CD1c-positive myeloid dendritic cell (primary cell): ENCODE data around the gene TNRC6A.
"Not testable (repeated sequence)": the region's sequence is repeated elsewhere in the genome, so short reads cannot be mapped to it uniquely, and the experiment has no call there.

ENCODE experiments used
- DNase-seq: peaks from one replicate; pipeline ENCODE4 v3.0.0-alpha.2; 2016; ENCODE audit errors: extremely low spot score

Gene TNRC6A

DNA sequence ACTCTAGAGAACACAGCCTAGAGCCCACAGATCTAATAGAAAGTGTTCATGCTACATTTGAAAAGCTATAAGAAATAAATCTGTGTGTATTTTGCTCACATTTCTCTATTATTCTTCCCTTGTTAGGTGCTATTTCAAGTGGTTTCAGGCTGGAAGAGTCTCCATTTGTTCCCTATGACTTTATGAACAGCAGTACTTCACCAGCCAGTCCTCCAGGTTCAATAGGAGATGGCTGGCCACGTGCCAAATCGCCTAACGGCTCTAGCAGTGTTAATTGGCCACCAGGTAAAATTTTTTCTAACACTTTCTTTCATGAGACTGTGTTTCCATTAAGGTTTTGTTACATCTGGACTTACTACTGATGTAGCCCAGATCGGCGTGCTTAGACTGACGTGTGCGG is 85.6 kb downstream of the TNRC6A start:
- DNase-seq, result no peak

DNA sequence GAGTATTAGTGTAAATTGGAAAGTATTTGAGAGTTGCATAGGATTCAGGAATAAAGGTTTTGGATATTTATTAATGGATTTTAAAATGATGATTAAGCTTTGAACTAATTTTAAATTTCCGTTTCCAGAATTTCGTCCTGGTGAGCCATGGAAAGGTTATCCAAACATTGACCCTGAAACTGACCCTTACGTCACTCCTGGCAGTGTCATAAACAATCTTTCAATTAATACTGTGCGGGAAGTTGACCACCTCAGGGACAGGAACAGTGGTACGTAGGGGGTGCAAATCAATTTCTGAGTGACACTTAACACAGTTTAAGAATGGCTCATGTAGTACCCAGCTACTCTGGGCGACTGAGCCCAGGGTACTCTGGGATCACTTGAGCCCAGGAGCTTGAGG is 87.2 kb downstream of the TNRC6A start:
- no peak for DNase-seq

DNA sequence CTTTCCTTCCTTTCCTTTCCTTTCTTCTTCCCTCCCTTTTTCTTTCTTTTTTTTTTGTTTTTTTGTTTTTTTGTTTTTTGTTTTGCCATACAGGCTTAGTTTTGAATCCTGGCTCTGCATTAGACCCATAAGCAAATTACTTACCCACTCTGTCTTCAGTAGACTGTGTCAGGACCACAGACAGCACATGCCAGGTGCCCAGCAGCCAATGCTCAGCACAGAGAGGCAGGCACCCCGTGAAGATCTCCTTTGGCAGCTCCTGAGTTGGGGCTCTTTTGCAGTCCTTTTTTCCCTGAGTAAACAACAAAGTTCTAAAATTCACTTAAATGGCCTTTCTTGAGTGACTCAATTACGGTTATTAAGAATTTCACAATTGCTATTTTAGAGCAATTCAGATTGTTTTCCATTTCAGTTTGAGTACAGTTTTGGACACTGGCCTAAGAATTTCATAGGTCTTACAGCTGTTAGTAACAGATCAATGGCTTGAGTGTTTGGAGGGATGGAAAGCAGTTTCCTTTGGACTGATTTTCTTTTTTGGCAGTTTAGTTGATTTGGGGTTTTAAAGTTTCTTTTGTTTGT is 90.1 kb downstream of the TNRC6A start:
- no peak for DNase-seq

DNA sequence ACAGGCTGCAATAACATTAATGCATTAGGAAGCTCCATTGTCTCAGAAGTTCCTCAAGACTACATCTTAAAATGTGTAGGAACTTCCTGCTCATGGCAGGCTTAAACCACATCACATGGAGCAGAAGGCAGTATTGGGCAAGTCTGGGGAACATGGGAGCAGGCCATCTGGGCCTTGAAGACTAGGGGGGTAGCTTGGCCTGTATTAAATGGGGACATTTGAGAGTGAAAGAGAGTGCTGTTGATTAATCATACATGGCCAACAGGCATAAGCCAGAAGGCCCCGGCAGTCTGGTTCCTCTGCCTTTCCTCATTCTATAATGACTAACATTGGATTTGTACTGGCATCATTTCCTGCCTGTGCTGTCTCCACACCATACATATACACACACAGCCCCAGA is 91.1 kb downstream of the TNRC6A start:
- DNase-seq, result no peak

DNA sequence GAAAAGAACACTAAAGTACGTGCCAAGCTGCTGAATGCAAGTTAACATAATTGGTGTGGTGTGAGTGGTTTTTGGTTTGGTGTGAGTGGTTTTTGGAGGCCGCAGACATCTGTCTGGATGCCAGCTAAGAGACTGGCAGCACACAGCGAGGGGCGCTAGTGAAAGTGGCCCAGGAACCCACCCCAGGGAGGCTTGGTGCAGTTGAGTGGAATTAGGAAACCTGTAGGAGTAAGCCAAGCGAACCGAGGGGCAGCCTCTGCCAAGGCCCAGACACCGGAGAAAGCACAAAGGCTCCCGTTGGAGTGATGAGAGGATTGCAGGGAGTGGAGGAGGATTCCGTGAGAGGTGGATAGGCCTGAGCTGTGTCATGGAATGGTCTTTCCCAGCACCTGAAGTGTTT is 91.7 kb downstream of the TNRC6A start:
- no peak for DNase-seq

DNA sequence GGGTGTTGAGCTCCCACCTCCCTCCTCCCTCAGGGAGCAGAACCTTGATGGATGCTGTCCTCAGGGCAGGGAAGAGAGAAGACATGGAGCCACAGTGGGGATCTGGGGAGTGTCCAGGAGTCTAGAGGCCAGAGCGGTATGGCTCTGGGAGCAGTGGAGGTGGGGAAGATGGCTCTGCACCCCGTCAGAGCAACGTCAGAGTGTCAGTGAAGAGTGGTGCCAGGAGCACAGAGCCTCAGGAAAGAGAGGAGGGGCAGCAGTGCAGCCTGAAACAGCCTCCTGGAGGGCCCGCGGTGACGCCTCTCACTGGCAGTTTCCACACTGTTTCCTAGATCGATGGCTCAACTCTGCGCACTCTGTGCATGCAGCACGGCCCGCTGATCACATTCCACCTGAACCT is 93.1 kb downstream of the TNRC6A start:
- no peak for DNase-seq

DNA sequence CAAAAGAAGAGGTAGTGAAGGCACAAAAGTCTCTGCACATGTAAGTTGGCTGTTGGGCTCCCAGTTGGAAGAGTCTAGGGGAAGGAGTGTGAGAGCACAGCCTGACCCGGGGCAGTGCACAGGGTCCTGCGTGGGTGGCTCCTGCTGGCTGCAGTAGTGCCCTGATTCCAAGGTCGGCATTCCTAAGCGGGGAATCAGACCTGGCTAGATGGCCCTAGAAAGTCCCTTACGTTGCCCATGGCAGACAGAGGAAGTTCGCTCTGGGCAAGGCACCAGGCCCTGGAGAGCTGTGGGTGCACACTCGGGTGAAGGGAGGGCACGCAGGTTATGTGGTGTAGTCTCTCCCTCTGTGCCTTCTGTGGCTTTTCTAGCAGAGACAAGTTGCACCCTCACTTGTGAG is 93.5 kb downstream of the TNRC6A start:
- DNase-seq, result no peak

DNA sequence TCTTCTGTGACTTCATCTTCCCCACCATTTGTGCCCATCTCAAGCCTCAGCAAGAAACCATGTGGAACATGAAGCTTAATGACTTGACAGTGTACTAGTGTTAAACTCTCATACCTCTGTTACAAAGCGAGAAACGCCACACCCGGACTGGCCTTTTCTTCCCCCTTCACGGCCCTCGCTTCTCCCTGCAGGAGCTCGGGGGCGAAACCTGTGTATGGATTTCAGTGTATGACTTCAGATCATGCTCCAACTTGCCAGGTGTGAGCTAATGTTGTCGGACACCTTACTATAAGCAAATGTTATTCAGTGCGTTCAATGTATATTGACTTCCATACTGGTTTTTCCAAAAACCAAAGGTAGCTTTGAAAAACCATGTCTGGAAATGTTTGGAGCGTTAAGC is 96.2 kb downstream of the TNRC6A start:
- no peak for DNase-seq

DNA sequence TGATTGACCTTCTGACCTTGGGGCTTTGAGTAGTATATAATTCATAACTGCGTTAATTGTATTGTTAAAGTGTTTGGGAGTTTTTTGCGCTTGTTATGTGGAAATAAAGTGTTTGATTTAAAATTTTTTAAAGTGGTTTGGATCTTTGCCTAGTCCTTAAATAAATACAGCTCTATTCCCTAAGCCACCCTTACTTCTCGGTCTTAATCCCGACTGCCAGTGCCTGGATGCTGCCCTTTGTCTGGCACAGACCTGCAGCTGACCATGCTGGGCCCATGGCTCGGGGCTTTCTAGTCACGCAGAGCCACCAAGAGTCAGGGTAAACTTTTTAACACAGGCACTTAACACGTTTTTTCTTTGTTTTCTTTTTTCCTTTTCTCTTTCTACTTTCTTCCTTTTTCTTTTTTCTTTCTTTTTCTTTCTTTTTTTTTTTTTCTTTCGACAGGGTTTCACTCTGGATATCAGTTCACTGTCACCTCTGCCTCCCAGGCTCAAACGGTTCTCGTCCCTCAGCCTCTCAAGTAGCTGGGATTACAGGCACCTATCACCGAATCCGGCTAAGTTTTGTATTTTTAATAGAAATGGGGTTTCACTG is 96.7 kb downstream of the TNRC6A start:
- no peak for DNase-seq

DNA sequence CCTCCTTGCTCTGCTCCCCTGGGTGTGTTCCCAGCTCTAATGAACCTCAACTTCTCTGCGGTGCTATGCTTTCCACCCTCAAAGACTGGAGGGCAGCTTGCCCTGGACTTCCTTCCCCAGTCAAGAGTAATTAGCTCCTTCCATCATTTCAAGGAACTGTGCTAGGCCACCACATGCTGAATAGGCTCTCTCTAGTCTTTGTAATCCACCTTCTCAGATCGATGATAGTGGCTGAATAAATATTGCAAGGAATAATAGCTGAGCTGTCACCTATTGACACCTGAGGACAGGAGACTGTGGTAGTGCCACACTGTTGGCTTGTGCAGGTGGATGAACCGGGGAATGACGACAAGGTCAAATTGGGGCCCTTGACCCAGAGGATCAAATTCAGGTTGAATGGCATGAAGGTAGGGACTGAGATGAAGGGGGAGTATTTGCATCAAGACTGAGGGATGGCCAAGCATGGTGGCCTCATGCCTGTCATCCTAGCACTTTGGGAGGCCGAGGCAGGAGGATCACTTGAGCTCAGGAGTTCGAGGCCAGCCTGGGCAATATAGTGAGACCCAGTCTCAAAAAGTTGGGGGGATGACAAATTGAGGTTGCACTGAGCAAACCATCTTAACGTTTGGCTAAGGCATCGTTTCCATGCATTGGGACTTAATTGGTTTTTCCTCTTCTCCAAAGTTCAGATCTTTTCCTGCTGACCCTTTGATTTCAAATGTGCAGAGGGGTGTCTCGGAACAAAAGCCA is 97.5 kb downstream of the TNRC6A start:
- DNase-seq, result no peak

DNA sequence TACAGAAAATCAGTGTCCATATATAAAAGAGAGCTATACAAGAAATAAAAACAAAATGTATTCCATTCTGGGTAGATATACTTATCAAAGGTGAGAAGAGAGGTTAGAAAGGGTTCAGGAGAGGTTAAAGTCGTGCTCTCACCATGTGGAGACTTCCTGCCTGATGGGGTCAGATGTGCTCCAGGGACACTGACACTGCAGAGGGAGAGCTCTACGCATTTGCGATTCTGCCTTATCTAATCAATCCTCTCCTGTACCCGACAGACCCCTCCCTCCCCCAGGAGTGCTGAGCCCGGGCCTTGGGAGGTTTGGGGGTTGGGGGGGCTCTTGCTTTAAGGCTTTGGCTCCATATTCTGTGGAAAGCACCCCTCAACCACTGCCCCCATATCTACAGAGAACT is 99.7 kb downstream of the TNRC6A start:
- DNase-seq, result no peak

DNA sequence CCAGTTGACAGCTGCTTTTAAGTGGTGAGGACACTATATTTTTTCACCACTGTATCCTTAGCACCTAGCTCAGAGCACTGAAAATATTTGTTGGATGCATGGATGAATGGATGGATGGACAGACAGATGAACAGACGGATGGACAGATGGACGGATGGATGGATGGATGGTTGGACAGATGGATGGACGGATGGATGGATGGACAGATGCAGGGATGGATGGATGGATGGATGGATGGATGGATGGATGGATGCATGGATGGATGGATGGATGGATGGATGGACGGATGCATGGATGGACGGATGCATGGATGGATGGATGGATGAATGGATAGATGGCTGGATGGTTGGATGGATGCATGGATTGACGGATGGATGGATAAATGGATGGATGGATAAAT is 103.9 kb downstream of the TNRC6A start:
- no peak for DNase-seq

DNA sequence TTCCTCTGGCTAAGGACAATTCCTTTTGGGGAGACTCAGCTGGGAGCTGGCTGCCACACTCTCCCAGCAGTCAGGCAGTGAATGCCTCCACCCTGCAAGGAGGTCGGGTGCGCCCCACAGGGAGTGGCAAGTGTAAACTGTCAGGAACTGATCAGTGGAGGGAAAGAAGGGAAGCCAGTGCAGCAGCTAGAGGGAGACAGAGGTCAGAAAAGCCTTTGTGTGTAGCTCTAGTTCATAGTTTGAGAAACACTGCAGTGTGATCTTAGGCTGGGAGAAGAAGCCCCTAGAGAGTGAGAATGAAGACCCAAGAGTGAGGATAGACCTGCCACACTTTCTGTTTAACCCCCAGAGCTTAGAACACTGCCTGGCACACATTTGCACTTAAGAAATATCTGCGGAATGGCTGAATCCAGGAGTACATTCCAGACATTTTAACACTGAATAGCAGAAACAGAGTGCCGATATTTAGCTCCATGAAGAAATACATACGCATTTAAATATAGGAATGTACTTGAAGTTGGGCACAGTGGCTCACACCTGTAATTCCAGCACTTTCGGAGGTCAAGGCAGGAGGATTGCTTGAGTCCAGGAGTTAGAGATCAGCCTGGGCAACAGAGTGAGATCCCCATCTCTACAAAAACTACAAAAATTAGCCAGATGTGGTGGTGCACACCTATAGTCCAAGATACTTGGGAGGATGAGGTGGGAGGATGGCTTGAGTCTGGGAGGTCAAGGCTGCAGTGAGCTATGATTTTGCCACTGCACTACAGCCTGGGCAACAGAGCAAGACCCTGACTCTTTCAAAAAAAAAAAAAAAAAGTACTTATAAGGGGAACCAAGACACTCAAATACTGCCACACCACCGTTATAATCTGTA is 105.2 kb downstream of the TNRC6A start:
- no peak for DNase-seq

DNA sequence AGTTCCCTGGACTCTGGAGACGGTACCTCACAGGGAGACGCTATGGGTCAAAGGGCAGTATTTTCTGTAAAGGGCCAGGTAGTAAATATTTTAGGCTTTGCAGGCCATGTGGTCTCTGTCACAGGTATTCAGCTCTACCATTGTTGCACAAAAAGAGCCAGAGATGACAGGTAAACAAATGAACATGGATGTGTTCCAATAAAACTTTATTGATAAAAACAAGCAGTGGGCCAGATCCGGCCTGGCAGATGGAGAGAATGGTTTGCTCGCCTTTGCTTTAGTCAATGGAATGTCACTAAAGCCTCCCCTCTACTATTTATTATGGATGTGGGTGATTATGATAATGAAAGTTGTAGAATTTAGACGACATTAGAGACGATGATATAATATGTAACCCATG is 107.4 kb downstream of the TNRC6A start:
- DNase-seq, result no peak

DNA sequence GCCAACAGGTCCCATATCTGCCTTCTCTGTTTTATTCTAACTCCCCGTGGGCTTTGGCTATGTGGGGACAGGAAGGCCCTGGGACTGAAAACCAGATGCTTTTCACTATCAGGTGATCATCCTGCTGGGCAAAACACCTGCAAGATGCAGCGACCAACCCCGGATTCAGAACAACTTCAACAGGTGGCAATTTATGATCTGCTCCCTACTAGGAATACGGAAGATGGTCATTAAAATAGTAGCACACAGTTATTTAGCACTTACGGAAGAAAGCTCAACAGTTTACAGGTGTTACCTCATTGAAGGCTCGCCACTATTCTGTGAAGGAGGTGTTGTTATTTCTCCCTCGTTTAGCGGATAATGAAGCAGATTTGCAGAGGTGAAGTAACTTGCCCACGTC is 108.5 kb downstream of the TNRC6A start:
- DNase-seq, result no peak

DNA sequence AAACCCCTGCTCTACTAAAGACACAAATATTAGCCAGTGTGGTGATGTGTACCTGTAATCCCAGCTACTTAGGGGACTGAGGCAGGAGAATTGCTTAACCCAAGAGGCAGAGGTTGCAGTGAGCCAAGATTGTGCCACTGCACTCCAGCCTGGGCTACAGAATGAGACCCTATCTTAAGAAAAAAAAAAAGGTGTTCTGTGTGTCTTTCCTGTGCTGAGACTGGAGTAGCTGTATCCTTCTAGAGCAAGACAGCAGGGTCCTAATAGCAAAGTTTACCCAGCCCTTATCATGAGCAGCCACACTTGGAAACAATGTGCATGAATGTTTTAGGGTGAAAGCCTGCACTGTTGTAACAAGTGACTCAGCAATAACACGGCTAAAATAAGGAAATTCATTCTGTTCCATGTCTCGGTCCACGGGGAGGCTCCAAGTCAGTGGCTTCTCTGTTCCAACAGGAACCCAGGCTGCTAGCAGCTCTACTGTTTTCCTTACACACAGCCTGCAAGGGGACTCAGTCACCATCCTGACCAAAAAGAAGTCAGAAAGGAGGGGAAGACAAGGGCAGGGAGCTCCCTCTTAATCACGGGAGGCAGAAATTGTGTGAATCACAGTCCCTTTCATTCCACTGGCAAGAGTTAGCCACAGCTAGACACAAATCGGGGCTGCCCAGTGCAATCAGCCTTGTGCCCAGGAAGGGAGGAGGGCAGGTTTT is 109.3 kb downstream of the TNRC6A start:
- peak; percentile 36 for DNase-seq

DNA sequence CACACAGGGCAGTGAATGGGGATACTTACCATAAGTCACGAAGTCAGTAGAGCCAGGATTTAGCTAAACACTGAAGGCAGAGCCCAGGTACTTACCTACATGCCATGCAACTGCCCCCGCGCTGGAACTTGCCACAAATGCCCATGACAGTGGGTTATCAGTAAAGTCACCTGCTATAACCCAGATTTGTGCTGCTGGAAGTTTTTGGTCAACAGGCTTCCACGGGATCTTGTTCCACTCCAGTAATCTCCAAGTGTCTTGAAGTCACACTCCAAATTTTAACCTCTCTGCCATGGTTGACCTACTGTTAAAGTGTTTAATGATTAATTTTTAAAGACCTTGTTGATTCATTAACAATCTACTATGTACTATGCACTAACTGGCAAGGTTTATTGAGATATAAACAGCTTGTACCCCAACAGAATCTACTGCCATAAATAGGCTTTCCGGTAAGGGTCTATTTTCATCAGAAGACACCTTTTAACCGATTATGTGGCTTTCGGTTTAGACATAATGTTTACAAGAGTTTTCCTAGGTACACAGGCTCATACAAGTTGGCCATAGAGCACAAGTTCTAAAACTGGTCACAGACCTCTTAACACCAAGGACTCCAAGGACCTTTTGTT is 110.0 kb downstream of the TNRC6A start:
- no peak for DNase-seq

DNA sequence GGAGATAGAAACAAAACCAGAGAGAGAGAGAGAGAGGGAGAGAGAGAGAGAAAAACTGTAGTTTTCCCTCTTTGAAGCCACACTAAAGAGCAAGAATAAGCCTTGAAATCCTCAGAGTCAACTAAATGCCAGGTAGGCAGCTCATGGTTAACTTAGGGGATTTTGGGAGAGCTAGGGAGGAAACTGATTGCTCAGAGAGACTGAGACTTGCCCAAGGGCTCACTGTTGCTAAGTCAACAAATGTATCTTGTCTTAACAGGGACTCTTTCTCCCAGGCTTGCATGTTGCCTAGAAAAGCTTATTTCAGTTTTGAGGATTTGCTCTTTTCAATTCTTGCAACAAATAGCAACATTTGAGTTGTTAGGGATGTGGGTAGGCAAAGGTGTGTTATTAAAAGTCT is 111.8 kb downstream of the TNRC6A start:
- DNase-seq, result no peak

DNA sequence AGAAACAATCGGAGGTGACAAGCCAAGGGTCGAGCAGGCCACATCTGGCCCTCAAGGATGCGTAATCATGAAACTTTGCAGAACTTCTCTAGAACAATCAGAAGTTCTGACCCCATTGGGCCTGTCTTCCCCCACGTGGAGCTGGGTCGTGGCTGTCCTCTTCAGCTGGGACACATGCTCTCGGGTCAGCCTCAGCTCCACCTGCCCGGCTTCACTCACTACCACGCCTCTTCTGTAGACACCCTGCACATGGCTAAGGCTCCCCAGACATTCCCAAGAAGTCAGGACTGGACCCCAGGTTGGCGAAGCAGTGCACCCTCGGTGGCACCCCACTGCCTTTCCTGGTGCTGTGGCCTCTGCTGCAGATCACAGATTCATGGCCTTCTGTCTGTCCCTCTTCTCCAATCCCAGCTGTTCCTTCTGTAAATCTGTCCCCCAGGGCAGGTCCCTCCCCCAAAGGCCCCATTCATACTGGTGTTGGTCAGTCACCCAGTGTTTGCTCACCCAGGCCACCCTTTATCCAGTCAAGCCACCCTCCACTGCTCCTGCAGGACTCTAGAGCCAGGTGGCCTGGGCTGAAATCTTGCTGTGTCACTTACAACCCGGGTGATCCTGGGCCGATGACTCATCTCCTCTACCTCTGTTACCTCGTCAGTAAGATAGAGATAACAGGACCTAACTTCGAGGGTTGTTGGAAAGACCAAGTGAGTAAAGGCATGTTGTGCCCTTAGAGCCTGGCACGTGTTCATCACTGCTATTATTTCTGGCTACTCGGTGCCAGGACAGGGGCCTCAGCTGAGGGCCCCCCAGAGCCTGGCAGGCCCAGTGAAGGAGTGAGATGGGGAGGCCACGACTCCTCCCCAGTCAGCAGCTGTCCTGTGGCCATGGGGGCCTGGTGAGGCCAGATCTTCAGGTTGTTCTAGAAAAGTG is 114.9 kb downstream of the TNRC6A start:
- DNase-seq, result no peak

DNA sequence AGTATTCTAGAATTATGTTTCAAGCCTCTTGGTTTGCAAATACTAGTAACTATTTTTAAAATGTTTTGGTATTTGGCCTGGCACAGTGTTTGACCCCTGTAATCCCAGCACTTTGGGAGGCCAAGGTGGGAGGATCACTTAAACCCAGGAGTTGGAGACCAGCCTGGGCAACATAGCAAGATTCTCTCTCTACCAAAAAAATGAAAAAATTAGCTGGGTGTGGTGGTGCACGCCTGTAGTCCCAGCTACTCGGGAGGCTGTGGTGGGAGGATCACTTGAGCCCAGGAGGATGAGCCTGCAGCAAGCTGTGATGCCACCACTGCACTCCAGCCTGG is 115.5 kb downstream of the TNRC6A start:
- DNase-seq, result not testable (repeated sequence)
